GM23338 (cell line): ENCODE results near the gene PPM1H. TPM values are rescaled to one million over a fixed set of nuclear protein-coding genes. Genes with fewer than 3 reads are reported as not detected.

Experiments used
- ATAC-seq: fragments of 200-7000 bp; cut with Tn5 transposase; 3 replicates; pipeline ENCODE4 v1.9.1; 2020
- DNase-seq: peaks from one replicate; pipeline ENCODE4 v3.0.0-alpha.2; 2015; ENCODE audit warnings: low spot score
- H2AFZ ChIP-seq: fragments of 200-600 bp; sonication (generic); 2 replicates; pipeline ENCODE4 v1.8.0; 2016; ENCODE audit warnings: antibody characterized with exemption, mild to moderate bottlenecking, moderate library complexity
- H3F3A ChIP-seq: fragments of 200-600 bp; sonication (generic); replicated peaks from 2 replicates; pipeline ENCODE4 v1.8.0; 2017; ENCODE audit warnings: antibody characterized with exemption, mixed run types, low read depth
- H3K27ac ChIP-seq: fragments of 200-600 bp; sonication (generic); 2 replicates; pipeline ENCODE4 v1.6.1; 2016; ENCODE audit warnings: low read depth
- H3K27me3 ChIP-seq: fragments of 200-600 bp; sonication (generic); 2 replicates; pipeline ENCODE4 v1.8.0; 2016; ENCODE audit warnings: mild to moderate bottlenecking, mixed run types, moderate library complexity; ENCODE audit not compliant: insufficient read depth
- H3K36me3 ChIP-seq: fragments of 200-600 bp; sonication (generic); 2 replicates; pipeline ENCODE4 v1.8.0; 2016; ENCODE audit warnings: mild to moderate bottlenecking; ENCODE audit not compliant: insufficient read depth
- H3K4me1 ChIP-seq: fragments of 200-600 bp; sonication (generic); 2 replicates; pipeline ENCODE4 v1.8.0; 2016; ENCODE audit warnings: mild to moderate bottlenecking, moderate library complexity; ENCODE audit not compliant: insufficient read depth
- H3K4me2 ChIP-seq: fragments of 200-600 bp; sonication (generic); 2 replicates; pipeline ENCODE4 v1.7.1; 2017; ENCODE audit warnings: mixed run types
- H3K4me3 ChIP-seq: fragments of 200-600 bp; sonication (generic); 2 replicates; pipeline ENCODE4 v1.6.1; 2016; ENCODE audit warnings: mixed run types
- H3K79me2 ChIP-seq: fragments of 200-600 bp; sonication (generic); replicated peaks from 2 replicates; pipeline ENCODE4 v1.8.0; 2017; ENCODE audit warnings: mild to moderate bottlenecking; ENCODE audit not compliant: insufficient read depth
- H3K9me2 ChIP-seq: fragments of 200-600 bp; sonication (generic); 2 replicates; pipeline ENCODE4 v1.8.0; 2017; ENCODE audit not compliant: insufficient read depth
- H4K20me1 ChIP-seq: fragments of 200-600 bp; sonication (generic); replicated peaks from 2 replicates; pipeline ENCODE4 v1.8.0; 2017; ENCODE audit warnings: mild to moderate bottlenecking; ENCODE audit not compliant: insufficient read depth
- H3K27ac Mint-ChIP-seq: 2 replicates; pipeline ENCODE4 v1.8.0; 2020; ENCODE audit warnings: inconsistent platforms, mild to moderate bottlenecking, moderate library complexity, mixed read lengths
- H3K27me3 Mint-ChIP-seq: 3 replicates; pipeline ENCODE4 v1.8.0; 2022; ENCODE audit warnings: low read depth, mild to moderate bottlenecking, moderate library complexity, mixed read lengths, inconsistent platforms; ENCODE audit not compliant: insufficient read depth, poor library complexity
- H3K36me3 Mint-ChIP-seq: 3 replicates; pipeline ENCODE4 v1.8.0; 2021; ENCODE audit warnings: low read depth, mild to moderate bottlenecking, inconsistent platforms, moderate library complexity, mixed read lengths
- H3K4me1 Mint-ChIP-seq: 3 replicates; pipeline ENCODE4 v1.8.0; 2020; ENCODE audit warnings: mild to moderate bottlenecking, inconsistent platforms, mixed read lengths
- H3K4me3 Mint-ChIP-seq: 3 replicates; pipeline ENCODE4 v1.8.0; 2021; ENCODE audit warnings: moderate library complexity, mild to moderate bottlenecking, inconsistent platforms, mixed read lengths
- H3K9me3 Mint-ChIP-seq: 3 replicates; pipeline ENCODE4 v1.8.0; 2020; ENCODE audit warnings: moderate library complexity, mild to moderate bottlenecking, inconsistent platforms, mixed read lengths
- CREB1 ChIP-seq: fragments of 250-450 bp; sonication (Bioruptor Pico); IDR thresholded peaks from 2 replicates; pipeline ENCODE4 v1.5.0; 2020; ENCODE audit warnings: low read depth, mild to moderate bottlenecking, moderate library complexity
- EZH2 ChIP-seq: fragments of 200-600 bp; sonication (generic); IDR thresholded peaks from one replicate; pipeline ENCODE4 v1.8.0; 2017; ENCODE audit warnings: antibody characterized with exemption, mild to moderate bottlenecking, low read depth; ENCODE audit not compliant: unreplicated experiment
- EZH2phosphoT487 ChIP-seq: fragments of 200-600 bp; sonication (generic); IDR thresholded peaks from one replicate; pipeline ENCODE4 v1.8.1; 2018; ENCODE audit warnings: antibody characterized with exemption; ENCODE audit not compliant: unreplicated experiment
- JUNB ChIP-seq: IDR thresholded peaks from one replicate; pipeline ENCODE4 v1.6.1; 2016; ENCODE audit warnings: antibody characterized with exemption; ENCODE audit not compliant: unreplicated experiment
- NANOG ChIP-seq: IDR thresholded peaks from 2 replicates; pipeline ENCODE4 v1.6.1; 2016; ENCODE audit warnings: antibody characterized with exemption, borderline replicate concordance
- POLR2AphosphoS5 ChIP-seq: IDR thresholded peaks from 2 replicates; pipeline ENCODE4 v1.6.1; 2016; ENCODE audit warnings: antibody characterized with exemption, low read depth
- REST ChIP-seq: IDR thresholded peaks from one replicate; pipeline ENCODE4 v1.6.1; 2018; ENCODE audit warnings: antibody characterized with exemption; ENCODE audit not compliant: unreplicated experiment
- STAT1 ChIP-seq: IDR thresholded peaks from one replicate; pipeline ENCODE4 v1.6.1; 2016; ENCODE audit warnings: antibody characterized with exemption; ENCODE audit not compliant: unreplicated experiment
- ZNF114 ChIP-seq: fragments of 250-450 bp; sonication (Bioruptor Pico); IDR thresholded peaks from 2 replicates; pipeline ENCODE4 v1.5.0; 2020; ENCODE audit warnings: mild to moderate bottlenecking, moderate library complexity
- ZNF331 ChIP-seq: fragments of 250-450 bp; sonication (Bioruptor Pico); IDR thresholded peaks from 2 replicates; pipeline ENCODE4 v1.5.0; 2020; ENCODE audit warnings: low read depth, mild to moderate bottlenecking, moderate library complexity
- polyA plus RNA-seq: library from polyadenylated mRNA; unstranded; fragments of >200 nt; fragmentation: Nextera tagmentation; extraction: Ambion mirVana; gene quantifications from 2 replicates; pipeline ENCODE4 v1.2.1, GENCODE V29; 2016
- total RNA-seq: library from RNA; depleted of rRNA; stranded (reverse); fragments of >200 nt; shearing (Covaris generic); gene quantifications from 2 replicates; pipeline ENCODE4 v1.2.3, GENCODE V29; 2014
- TF ChIP-seq, protein P1 (sequence below), 2 experiments: fragments of 200-600 bp in 1 of 2; sonication (generic) in 1 of 2; conservative IDR thresholded peaks; 2 replicates each; pipeline versions ENCODE4 v1.5.1 to v1.6.1; 2016 to 2017; ENCODE audit warnings: antibody characterized with exemption in 2 of 2, low read depth in 2 of 2, mild to moderate bottlenecking in 2 of 2, moderate library complexity in 1 of 2
- TF ChIP-seq, protein P2 (sequence below): IDR thresholded peaks from 2 replicates; pipeline ENCODE4 v1.6.1; 2016; ENCODE audit warnings: antibody characterized with exemption

PPM1H gene
- total and polyA plus RNA-seq, 2 experiments from 2014 or later, result 11.4 to 41.2 TPM

DNA sequence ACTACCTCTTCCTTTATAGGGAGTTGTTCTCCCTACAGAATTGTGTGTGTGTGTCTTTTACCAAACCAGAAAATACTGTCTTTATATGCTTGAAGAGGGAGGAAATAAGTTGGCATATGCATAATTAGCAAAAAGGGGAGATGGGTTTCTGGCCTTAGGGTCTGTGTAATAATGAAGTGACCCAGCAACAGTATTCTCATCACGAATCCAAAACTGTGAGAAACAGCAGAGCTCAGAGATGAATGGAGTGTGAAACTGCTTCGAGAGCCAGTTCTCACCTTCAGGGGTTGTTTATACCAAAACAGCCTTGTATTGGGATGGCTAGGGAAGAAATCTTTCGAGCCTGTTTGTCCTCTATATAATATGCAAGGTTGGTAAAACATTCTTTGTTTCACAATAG is 240.8 kb downstream of the PPM1H start:
- no peaks in the 10 kb centered on the region; the same call in 1 of the 2 replicates for H3F3A ChIP-seq
- peaks cover 4% of the 10 kb centered on the region; the same call in 2 of the 3 replicates for H3K4me1 Mint-ChIP-seq
- peaks cover 11% of the 10 kb centered on the region for H3K9me2 ChIP-seq
- H3K4me2 ChIP-seq, result no peak overlapping the region
- no peaks in the 10 kb centered on the region for H3K9me3 Mint-ChIP-seq
- peaks cover 43% of the 10 kb centered on the region for H3K36me3 Mint-ChIP-seq
- 0 out of 2 replicates have a peak overlapping the region, but pooled peaks have one; percentile 19 for H3K27ac ChIP-seq
- H3K79me2 ChIP-seq, result no peaks in the 10 kb centered on the region
- H3K27ac Mint-ChIP-seq, result no peak overlapping the region
- no peak for ATAC-seq
- no peak overlapping the region for H3K4me3 ChIP-seq
- H3K27me3 Mint-ChIP-seq, result peaks cover 4% of the 10 kb centered on the region
- H3K4me1 ChIP-seq, result peaks cover 17% of the 10 kb centered on the region; the same call in 1 of the 2 replicates
- no peak overlapping the region for H3K4me3 Mint-ChIP-seq
- DNase-seq, result no peak
- H2AFZ ChIP-seq, result no peak overlapping the region
- TF ChIP-seq POLR2AphosphoS5 (no peak), ZNF114 (no peak)
- H4K20me1 ChIP-seq, result no peaks in the 10 kb centered on the region
- H3K27me3 ChIP-seq, result no peaks in the 10 kb centered on the region
- no peaks in the 10 kb centered on the region; the same call in 1 of the 2 replicates for H3K36me3 ChIP-seq

- no peak overlapping the region for H3K4me3 ChIP-seq
- no peaks in the 10 kb centered on the region for H3K79me2 ChIP-seq
- Mint-ChIP-seq H3K4me1 (peaks cover 4% of the 10 kb centered on the region; the same call in 2 of the 3 replicates), H3K27me3 (peaks cover 6% of the 10 kb centered on the region), H3K36me3 (peaks cover 49% of the 10 kb centered on the region), H3K27ac (no peak overlapping the region), H3K9me3 (no peaks in the 10 kb centered on the region), H3K4me3 (no peak overlapping the region)
- no peaks in the 10 kb centered on the region; the same call in 1 of the 2 replicates for H3K36me3 ChIP-seq
- H3K27ac ChIP-seq, result peak overlapping the region; percentile 9; the same call in 1 of the 2 replicates
- no peak overlapping the region for H3K4me2 ChIP-seq
- no peak for DNase-seq
- H3F3A ChIP-seq, result no peaks in the 10 kb centered on the region; the same call in 1 of the 2 replicates
- H2AFZ ChIP-seq, result no peak overlapping the region
- peaks cover 17% of the 10 kb centered on the region; the same call in 1 of the 2 replicates for H3K4me1 ChIP-seq
- peaks cover 11% of the 10 kb centered on the region for H3K9me2 ChIP-seq
- ATAC-seq, result no peak
- no peaks in the 10 kb centered on the region for H3K27me3 ChIP-seq
- H4K20me1 ChIP-seq, result no peaks in the 10 kb centered on the region
- TF ChIP-seq, protein P1, sequence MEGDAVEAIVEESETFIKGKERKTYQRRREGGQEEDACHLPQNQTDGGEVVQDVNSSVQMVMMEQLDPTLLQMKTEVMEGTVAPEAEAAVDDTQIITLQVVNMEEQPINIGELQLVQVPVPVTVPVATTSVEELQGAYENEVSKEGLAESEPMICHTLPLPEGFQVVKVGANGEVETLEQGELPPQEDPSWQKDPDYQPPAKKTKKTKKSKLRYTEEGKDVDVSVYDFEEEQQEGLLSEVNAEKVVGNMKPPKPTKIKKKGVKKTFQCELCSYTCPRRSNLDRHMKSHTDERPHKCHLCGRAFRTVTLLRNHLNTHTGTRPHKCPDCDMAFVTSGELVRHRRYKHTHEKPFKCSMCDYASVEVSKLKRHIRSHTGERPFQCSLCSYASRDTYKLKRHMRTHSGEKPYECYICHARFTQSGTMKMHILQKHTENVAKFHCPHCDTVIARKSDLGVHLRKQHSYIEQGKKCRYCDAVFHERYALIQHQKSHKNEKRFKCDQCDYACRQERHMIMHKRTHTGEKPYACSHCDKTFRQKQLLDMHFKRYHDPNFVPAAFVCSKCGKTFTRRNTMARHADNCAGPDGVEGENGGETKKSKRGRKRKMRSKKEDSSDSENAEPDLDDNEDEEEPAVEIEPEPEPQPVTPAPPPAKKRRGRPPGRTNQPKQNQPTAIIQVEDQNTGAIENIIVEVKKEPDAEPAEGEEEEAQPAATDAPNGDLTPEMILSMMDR (conservative IDR thresholded peaks at IDR 0.05; ENCODE audit: low read depth in 2 of 2), result no peak
- TF ChIP-seq REST (no peak), NANOG (no peak), CREB1 (CRISPR knock-in tag) (no peak), EZH2phosphoT487 (no peak), ZNF114 (no peak), POLR2AphosphoS5 (no peak), JUNB (no peak), EZH2 (no peak), ZNF331 (CRISPR knock-in tag) (no peak), STAT1 (no peak)
- TF ChIP-seq, protein P2, sequence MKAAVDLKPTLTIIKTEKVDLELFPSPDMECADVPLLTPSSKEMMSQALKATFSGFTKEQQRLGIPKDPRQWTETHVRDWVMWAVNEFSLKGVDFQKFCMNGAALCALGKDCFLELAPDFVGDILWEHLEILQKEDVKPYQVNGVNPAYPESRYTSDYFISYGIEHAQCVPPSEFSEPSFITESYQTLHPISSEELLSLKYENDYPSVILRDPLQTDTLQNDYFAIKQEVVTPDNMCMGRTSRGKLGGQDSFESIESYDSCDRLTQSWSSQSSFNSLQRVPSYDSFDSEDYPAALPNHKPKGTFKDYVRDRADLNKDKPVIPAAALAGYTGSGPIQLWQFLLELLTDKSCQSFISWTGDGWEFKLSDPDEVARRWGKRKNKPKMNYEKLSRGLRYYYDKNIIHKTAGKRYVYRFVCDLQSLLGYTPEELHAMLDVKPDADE, result no peak
Measured at GRCh38 chr12:62693376-62694050, 241.4 kb downstream of the PPM1H start.
